ENCODE results near the gene USP9Y.

DNA sequence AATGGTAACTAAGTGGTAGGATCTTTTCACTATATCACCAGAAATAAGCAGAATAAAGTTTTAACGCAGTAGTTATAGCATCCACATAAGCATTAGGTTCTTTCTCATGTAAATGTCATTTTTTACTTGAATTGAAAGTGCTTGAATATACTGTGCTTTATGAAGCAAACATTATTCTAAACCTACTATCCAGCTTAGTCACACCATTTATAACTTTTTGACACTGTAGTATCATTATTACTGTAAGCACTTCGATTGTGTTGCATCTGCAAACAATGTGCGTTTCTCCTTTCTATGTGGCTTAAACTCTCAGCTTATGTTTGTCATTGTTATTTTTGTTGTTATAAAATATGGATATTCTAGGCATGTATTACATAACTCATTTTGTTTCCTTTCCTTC lies 132.3 kb downstream of the USP9Y start:
- TF ChIP-seq, protein P1, sequence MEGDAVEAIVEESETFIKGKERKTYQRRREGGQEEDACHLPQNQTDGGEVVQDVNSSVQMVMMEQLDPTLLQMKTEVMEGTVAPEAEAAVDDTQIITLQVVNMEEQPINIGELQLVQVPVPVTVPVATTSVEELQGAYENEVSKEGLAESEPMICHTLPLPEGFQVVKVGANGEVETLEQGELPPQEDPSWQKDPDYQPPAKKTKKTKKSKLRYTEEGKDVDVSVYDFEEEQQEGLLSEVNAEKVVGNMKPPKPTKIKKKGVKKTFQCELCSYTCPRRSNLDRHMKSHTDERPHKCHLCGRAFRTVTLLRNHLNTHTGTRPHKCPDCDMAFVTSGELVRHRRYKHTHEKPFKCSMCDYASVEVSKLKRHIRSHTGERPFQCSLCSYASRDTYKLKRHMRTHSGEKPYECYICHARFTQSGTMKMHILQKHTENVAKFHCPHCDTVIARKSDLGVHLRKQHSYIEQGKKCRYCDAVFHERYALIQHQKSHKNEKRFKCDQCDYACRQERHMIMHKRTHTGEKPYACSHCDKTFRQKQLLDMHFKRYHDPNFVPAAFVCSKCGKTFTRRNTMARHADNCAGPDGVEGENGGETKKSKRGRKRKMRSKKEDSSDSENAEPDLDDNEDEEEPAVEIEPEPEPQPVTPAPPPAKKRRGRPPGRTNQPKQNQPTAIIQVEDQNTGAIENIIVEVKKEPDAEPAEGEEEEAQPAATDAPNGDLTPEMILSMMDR (IDR thresholded peaks at IDR 0.05), result no peak
- no peak for TF ChIP-seq POLR2A (IDR thresholded peaks at IDR 0.05)

Data from right lobe of liver (tissue), 4 donors.